ENCODE measurements around the gene PCYOX1L. TPM values are rescaled to one million over a fixed set of nuclear protein-coding genes. Genes with fewer than 3 reads are reported as not detected.

The PCYOX1L gene
- total RNA-seq, 1 donor = 11.7 TPM

- H3K4me3 ChIP-seq (ENCODE audit: low read depth, low read length) = no peak overlapping the region
- no peak for TF ChIP-seq CTCF (IDR thresholded peaks at IDR 0.05; ENCODE audit: insufficient read depth, low read depth, low read length)
- no peak for DNase-seq (ENCODE audit: low read depth)
Observed at GRCh38 chr5:149356391-149356790, 1.5 kb upstream of the PCYOX1L start.

DNA sequence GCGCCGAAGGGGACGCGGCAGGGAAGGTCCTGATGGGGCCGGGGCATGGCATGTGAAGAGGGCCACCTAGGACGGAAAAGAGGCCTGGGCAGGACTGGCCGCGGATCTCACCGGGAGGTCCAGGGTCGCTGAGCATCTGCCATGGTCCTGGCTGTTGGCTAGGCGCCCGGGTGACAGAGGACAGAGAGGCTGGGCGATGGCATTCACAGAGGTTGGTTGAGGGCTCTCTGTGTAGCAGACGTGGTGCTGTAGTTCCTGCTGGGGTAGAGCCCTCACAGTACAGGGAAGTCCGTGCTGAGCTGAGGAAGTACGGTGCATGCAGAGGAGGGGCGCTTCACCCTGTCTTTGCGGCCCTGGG lies 427 bp downstream of the PCYOX1L start:
- peak overlapping the region; percentile 81 for H3K4me3 ChIP-seq (ENCODE audit: low read depth, low read length)
- no peak for DNase-seq (ENCODE audit: low read depth)
- TF ChIP-seq CTCF (IDR thresholded peaks at IDR 0.05; ENCODE audit: insufficient read depth, low read depth, low read length) = no peak

DNA sequence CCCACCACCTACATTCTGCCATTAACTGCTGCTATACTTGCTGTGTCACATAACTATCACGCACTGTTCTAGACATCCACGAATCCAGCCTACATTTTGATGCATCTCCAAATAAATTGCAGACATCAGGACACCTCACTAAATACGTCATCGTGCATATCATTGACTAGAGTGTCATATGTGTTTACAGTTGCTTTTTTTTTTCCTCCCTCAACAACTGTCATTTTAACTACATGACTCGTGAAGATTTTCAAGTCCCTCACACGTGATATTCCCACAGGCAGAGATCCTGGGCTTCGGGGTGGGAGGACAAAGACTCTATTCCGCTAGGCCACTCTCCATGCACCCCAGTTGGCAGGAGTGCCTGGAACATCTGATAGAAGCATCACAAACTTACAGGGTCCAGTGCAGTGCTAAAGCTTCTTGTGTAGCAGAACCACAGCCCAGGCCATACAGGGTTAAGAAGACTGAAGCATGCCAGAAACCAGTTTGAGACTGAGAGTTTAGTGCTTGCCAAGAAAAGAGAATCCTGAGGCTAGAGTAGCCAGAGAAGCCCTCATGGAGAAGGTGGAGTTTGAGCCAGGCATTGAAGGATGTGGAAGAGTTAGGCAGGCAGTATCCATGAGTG lies 1.1 kb downstream of the PCYOX1L start:
- no peak for TF ChIP-seq CTCF (IDR thresholded peaks at IDR 0.05; ENCODE audit: insufficient read depth, low read depth, low read length)
- H3K4me3 ChIP-seq (ENCODE audit: low read depth, low read length) = no peak overlapping the region
- DNase-seq (ENCODE audit: low read depth) = no peak

DNA sequence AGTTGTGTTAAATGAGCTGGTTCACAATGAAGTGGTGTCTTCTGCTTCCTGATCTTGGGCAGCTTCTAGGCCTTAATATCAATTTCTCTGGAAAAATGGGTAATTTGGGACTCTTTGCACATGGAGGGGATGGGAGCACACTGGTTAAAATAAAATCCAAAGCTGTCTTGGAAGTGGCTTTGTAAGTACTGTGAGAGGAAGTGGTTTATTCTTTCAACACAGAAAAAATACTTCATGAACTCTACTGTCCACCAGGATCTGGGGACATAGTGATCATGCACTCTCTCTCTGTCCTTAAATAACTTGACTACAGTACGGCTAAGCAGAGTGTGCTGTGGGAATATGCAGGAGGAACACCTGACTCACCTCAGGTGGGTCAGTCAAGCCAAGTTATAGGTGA lies 2.4 kb downstream of the PCYOX1L start:
- no peak for TF ChIP-seq CTCF (IDR thresholded peaks at IDR 0.05; ENCODE audit: insufficient read depth, low read depth, low read length)
- no peak overlapping the region for H3K4me3 ChIP-seq (ENCODE audit: low read depth, low read length)
- no peak for DNase-seq (ENCODE audit: low read depth)

DNA sequence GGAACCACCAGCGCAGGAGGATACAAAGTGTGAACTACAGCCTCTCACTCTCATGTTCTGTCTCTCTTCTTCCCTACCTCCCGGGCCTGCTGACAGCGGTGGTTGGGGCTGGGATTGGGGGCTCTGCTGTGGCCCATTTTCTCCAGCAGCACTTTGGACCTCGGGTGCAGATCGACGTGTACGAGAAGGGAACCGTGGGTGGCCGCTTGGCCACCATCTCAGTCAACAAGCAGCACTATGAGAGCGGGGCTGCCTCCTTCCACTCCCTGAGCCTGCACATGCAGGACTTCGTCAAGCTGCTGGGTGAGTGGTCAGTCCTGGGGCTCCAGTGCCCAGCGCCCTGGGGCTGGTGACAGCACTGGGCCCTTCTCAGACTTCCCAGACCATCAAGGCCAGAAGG lies 4.7 kb downstream of the PCYOX1L start:
- no peak overlapping the region for H3K4me3 ChIP-seq (ENCODE audit: low read depth, low read length)
- TF ChIP-seq CTCF (IDR thresholded peaks at IDR 0.05; ENCODE audit: insufficient read depth, low read depth, low read length) = no peak
- no peak for DNase-seq (ENCODE audit: low read depth)

GRCh38 chr5:149363358-149363757 lies 5.5 kb downstream of the PCYOX1L start:
- DNase-seq (ENCODE audit: low read depth) = no peak
- no peak overlapping the region for H3K4me3 ChIP-seq (ENCODE audit: low read depth, low read length)
- TF ChIP-seq CTCF (IDR thresholded peaks at IDR 0.05; ENCODE audit: insufficient read depth, low read depth, low read length) = no peak

DNA sequence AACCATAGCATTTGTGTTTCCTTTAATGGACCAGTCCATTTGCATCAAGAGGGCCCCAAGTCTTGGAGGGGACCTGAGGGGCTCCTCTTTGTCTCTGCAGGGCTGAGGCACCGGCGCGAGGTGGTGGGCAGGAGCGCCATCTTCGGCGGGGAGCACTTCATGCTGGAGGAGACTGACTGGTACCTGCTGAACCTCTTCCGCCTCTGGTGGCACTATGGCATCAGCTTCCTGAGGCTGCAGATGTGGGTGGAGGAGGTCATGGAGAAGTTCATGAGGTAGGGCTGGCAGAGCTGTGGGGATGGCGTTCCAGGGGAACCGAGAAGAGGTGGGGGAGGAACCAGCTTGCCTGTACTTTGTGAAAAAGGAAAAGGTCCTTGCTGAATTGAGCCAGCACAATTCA lies 6.1 kb downstream of the PCYOX1L start:
- H3K4me3 ChIP-seq (ENCODE audit: low read depth, low read length) = no peak overlapping the region
- TF ChIP-seq CTCF (IDR thresholded peaks at IDR 0.05; ENCODE audit: insufficient read depth, low read depth, low read length) = no peak
- DNase-seq (ENCODE audit: low read depth) = no peak

Measured in fibroblast of villous mesenchyme (primary cell).